CD14-positive monocyte (primary cell): ENCODE data around the gene PYGO2. TPM values are rescaled to one million over a fixed set of nuclear protein-coding genes. Genes with fewer than 3 reads are reported as not detected.

Source experiments
- DNase-seq, 3 donors: peaks; one replicate each; pipeline ENCODE4 v3.0.0-alpha.2; 2011 to 2022
- H2AFZ ChIP-seq: 2 replicates; pipeline ENCODE4 v1.6.0; 2012; ENCODE audit warnings: mild to moderate bottlenecking, low read depth, low read length, inconsistent platforms; ENCODE audit not compliant: insufficient read depth, poor library complexity, severe bottlenecking
- H3K27ac ChIP-seq, 2 donors: 1 replicate in 1 of 2; 2 replicates in 1 of 2; pipeline ENCODE4 v1.5.1; 2012 to 2013; ENCODE audit warnings: low read length in 2 of 2, control low read depth in 1 of 2, inconsistent platforms in 1 of 2, low read depth in 1 of 2, mild to moderate bottlenecking in 1 of 2
- H3K27me3 ChIP-seq, 2 donors: one replicate each; pipeline versions ENCODE4 v1.6.0 to v1.6.1; 2011 to 2013; ENCODE audit warnings: low read length in 2 of 2; ENCODE audit not compliant: control insufficient read depth in 2 of 2, insufficient read depth in 2 of 2
- H3K36me3 ChIP-seq, 2 donors: replicated peaks in 1 of 2; 1 replicate in 1 of 2; 2 replicates in 1 of 2; pipeline versions ENCODE4 v1.5.1 to v1.6.1; 2012 to 2013; ENCODE audit warnings: low read length in 2 of 2, control low read depth in 1 of 2, inconsistent platforms in 1 of 2, mild to moderate bottlenecking in 1 of 2; ENCODE audit not compliant: insufficient read depth in 2 of 2, control insufficient read depth in 1 of 2
- H3K4me1 ChIP-seq, 2 donors: 1 replicate in 1 of 2; 2 replicates in 1 of 2; pipeline versions ENCODE4 v1.5.1 to v1.6.1; 2012 to 2013; ENCODE audit warnings: low read length in 2 of 2, control low read depth in 1 of 2, inconsistent platforms in 1 of 2, mild to moderate bottlenecking in 1 of 2, moderate library complexity in 1 of 2; ENCODE audit not compliant: insufficient read depth in 2 of 2, control insufficient read depth in 1 of 2
- H3K4me2 ChIP-seq: replicated peaks from 2 replicates; pipeline ENCODE3; 2012; ENCODE audit warnings: low read length, moderate library complexity, mild to moderate bottlenecking; ENCODE audit not compliant: poor library complexity, severe bottlenecking; ENCODE audit errors: extremely low read depth
- H3K4me3 ChIP-seq, 3 experiments: fragments of 200-600 bp in 1 of 3; sonication (generic) in 1 of 3; replicated peaks in 1 of 3; 1 replicate in 2 of 3; 2 replicates in 1 of 3; pipeline ENCODE4 v1.5.1; 2011 to 2013; ENCODE audit warnings: low read length in 3 of 3, mild to moderate bottlenecking in 3 of 3, control low read depth in 2 of 3, low read depth in 2 of 3, inconsistent platforms in 1 of 3, moderate library complexity in 1 of 3
- H3K79me2 ChIP-seq: 2 replicates; pipeline ENCODE4 v1.6.0; 2012; ENCODE audit warnings: mild to moderate bottlenecking, control low read depth, inconsistent platforms, low read length, moderate library complexity; ENCODE audit not compliant: insufficient read depth
- H3K9ac ChIP-seq: 2 replicates; pipeline ENCODE4 v1.6.0; 2017; ENCODE audit warnings: low read length, mild to moderate bottlenecking; ENCODE audit not compliant: insufficient read depth, poor library complexity, severe bottlenecking
- H3K9me3 ChIP-seq, 2 donors: replicated peaks in 1 of 2; 1 replicate in 1 of 2; 2 replicates in 1 of 2; pipeline versions ENCODE4 v1.5.1 to v1.6.1; 2012 to 2013; ENCODE audit warnings: low read length in 2 of 2, control low read depth in 1 of 2; ENCODE audit not compliant: control insufficient read depth in 1 of 2, insufficient read depth in 1 of 2
- H4K20me1 ChIP-seq: 2 replicates; pipeline ENCODE4 v1.6.0; 2012; ENCODE audit warnings: mild to moderate bottlenecking, low read length, control low read depth, moderate library complexity; ENCODE audit not compliant: insufficient read depth
- H3K27ac Mint-ChIP-seq, 7 donors: one replicate each; pipeline ENCODE4 v1.8.0; 2020; ENCODE audit warnings: mild to moderate bottlenecking in 7 of 7, mixed read lengths in 7 of 7, moderate library complexity in 6 of 7, inconsistent platforms in 2 of 7
- H3K27me3 Mint-ChIP-seq, 3 donors: one replicate each; pipeline ENCODE4 v1.8.0; 2021 to 2022; ENCODE audit warnings: low read depth in 3 of 3, mild to moderate bottlenecking in 3 of 3, mixed read lengths in 3 of 3, moderate library complexity in 3 of 3, inconsistent platforms in 1 of 3
- H3K36me3 Mint-ChIP-seq, 2 donors: one replicate each; pipeline ENCODE4 v1.8.0; 2020; ENCODE audit warnings: mixed read lengths in 2 of 2, inconsistent platforms in 1 of 2, mild to moderate bottlenecking in 1 of 2
- H3K4me1 Mint-ChIP-seq: one replicate; pipeline ENCODE4 v1.8.0; 2020; ENCODE audit warnings: mild to moderate bottlenecking, mixed read lengths
- H3K4me3 Mint-ChIP-seq, 2 donors: one replicate each; pipeline ENCODE4 v1.8.0; 2020; ENCODE audit warnings: mild to moderate bottlenecking in 2 of 2, mixed read lengths in 2 of 2, moderate library complexity in 1 of 2
- H3K9me3 Mint-ChIP-seq, 7 donors: one replicate each; pipeline ENCODE4 v1.8.0; 2020 to 2022; ENCODE audit warnings: mixed read lengths in 7 of 7, mild to moderate bottlenecking in 6 of 7, moderate library complexity in 6 of 7, inconsistent platforms in 2 of 7
- CTCF ChIP-seq: fragments of 200-600 bp; IDR thresholded peaks from one replicate; pipeline ENCODE4 v1.8.0; 2022; ENCODE audit warnings: antibody characterized with exemption, mild to moderate bottlenecking
- WGBS: methylation state at CpG from one replicate; pipeline ENCODE4 v1.1.5; 2013; ENCODE audit warnings: missing lambda C conversion rate; ENCODE audit not compliant: insufficient coverage; 5-methylcytosine and 5-hydroxymethylcytosine counted together
- intact Hi-C, 2 donors: fragments of 100-400 bp; cut with micrococcal nuclease; formaldehyde crosslinking; loops; one replicate each; pipeline versions ENCODE4 v1.15.0 to v1.15.1; 2023
- polyA minus RNA-seq: library from RNA; depleted of rRNA, polyadenylated mRNA; stranded (reverse); fragments of >200 nt; gene quantifications from 2 replicates; pipeline ENCODE4 v1.2.3, GENCODE V29; 2012
- polyA plus RNA-seq, 3 donors: library from polyadenylated mRNA; depleted of rRNA in 1 of 3; unstranded in 2 of 3; stranded (reverse) in 1 of 3; fragments of 300-500 nt in 2 of 3; fragments of >200 nt in 1 of 3; fragmentation: Illumina TruSeq in 2 of 3; gene quantifications; 1 replicate in 2 of 3; 2 replicates in 1 of 3; pipeline ENCODE4 v1.2.3, GENCODE V29; 2012 to 2021
- total RNA-seq, 12 experiments: library from RNA in 1 of 12; stranded (reverse) in 1 of 12; fragments of 120-200 nt in 1 of 12; gene quantifications; one replicate each; pipeline ENCODE4 v1.2.4 and lab custom pipeline; 2013 to 2026; ENCODE audit warnings: mixed read lengths in 6 of 12, inconsistent platforms in 1 of 12

Gene PYGO2
- total RNA-seq (2013), result 12.9 TPM
- polyA plus RNA-seq (10 to 100 TPM in 2 of 3 donors, 1 to 10 TPM in 1; 8.2 to 12.5 (median 12.0) TPM), polyA minus RNA-seq (8.0 and 12.7 TPM in 2 replicates), total RNA-seq (lab: John Stamatoyannopoulos, UW) (2.4 to 20.4 (median 6.7) reads per million in 11 experiments)

GRCh38 chr1:154961207-154962155 lies at the start of gene PYGO2:
Gene PYGO2 (minus strand): TSS chr1:154961782. CDS start chr1:154961576, 206 bp downstream.
- H3K4me2 ChIP-seq, result peak within 1 kb of the TSS; percentile 93
- Mint-ChIP-seq H3K4me3 (peak within 1 kb of the TSS; percentile 81 to 91), H3K4me1 (peaks cover 29% of the 10 kb centered on the region), H3K27ac (peak within 1 kb of the TSS; percentile 78 to 92 (median 87)), H3K9me3 (no peaks in the 10 kb centered on the region), H3K27me3 (peaks cover 0 to 2% (median 0%) of the 10 kb centered on the region in 3 donors), H3K36me3 (peaks cover 35 to 47% of the 10 kb centered on the region in 2 donors)
- H2AFZ ChIP-seq, result peak within 1 kb of the TSS; percentile 88
- H3K9me3 ChIP-seq, result no peaks in the 10 kb centered on the region
- peak within 1 kb of the TSS; percentile 89 for H3K9ac ChIP-seq
- H3K79me2 ChIP-seq, result peaks cover 38% of the 10 kb centered on the region
- DNase-seq, result peak; percentile 64 to 68 (median 64)
- H3K27ac ChIP-seq, result peak within 1 kb of the TSS; percentile 57 to 90
- WGBS, result under 1% methylated on average over 92 of the region's 93 CpGs
- peak; percentile 85 for TF ChIP-seq CTCF
- peaks cover 45% of the 10 kb centered on the region for H4K20me1 ChIP-seq
- peaks cover 48 to 55% of the 10 kb centered on the region in 2 donors for H3K36me3 ChIP-seq
- intact Hi-C loops, result loop anchor here (5.0 kb wide), 2 partner anchors 41 to 56 kb away; partner anchors contain the start of gene ZBTB7B (in 2 of the 2)
- H3K4me3 ChIP-seq, result peak within 1 kb of the TSS; percentile 73 to 95 (median 93)
- no peaks in the 10 kb centered on the region for H3K27me3 ChIP-seq
- H3K4me1 ChIP-seq, result peaks cover 21 to 36% of the 10 kb centered on the region in 2 donors

DNA sequence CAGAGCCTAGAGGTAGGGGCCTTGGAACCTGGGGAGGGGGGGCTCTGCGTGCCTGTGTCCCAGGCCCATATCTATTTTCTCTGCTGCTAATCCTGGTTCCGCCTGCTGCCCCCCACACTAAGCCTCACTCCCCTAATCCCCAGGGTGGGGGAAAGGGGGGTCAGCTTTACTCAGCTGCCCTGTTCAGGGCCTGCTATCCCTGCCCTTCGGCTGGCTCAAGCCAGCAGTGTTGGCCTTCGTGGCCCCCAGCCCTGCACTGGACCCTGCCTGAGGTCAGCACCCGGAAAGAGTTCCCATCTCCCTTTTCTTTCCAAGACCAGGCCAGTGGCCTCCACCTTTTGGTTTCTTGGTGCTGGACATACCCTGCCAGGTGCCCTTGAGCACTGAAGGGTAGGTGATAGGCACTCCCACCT lies 49.4 kb upstream of the PYGO2 start:
- no peak for DNase-seq
- intact Hi-C loops, result no loop called here
- Mint-ChIP-seq H3K36me3 (peaks cover 26 to 50% of the 10 kb centered on the region in 2 donors), H3K27ac (peak overlapping the region; percentile 72 to 94 (median 89)), H3K9me3 (no peaks in the 10 kb centered on the region), H3K4me3 (peak overlapping the region; percentile 91 to 98), H3K4me1 (peaks cover 75% of the 10 kb centered on the region), H3K27me3 (no peaks in the 10 kb centered on the region)
- Histone ChIP-seq H3K4me3 (peak overlapping the region in 2 of 3 experiments; percentile 93 to 100), H3K27me3 (no peaks in the 10 kb centered on the region), H2AFZ (no peak overlapping the region), H3K4me1 (peaks cover 85 to 100% of the 10 kb centered on the region in 2 donors), H3K4me2 (peak overlapping the region; percentile 100), H3K79me2 (peaks cover 100% of the 10 kb centered on the region), H3K9ac (peak overlapping the region; percentile 79), H3K9me3 (no peaks in the 10 kb centered on the region), H4K20me1 (peaks cover 87% of the 10 kb centered on the region), H3K36me3 (peaks cover 24 to 33% of the 10 kb centered on the region in 2 donors), H3K27ac (peak overlapping the region; percentile 91 to 99)
- TF ChIP-seq CTCF, result no peak
- 84% methylated on average over 2 of the region's 5 CpGs for WGBS
